Midbrain (tissue), 1 donor: ENCODE measurements around the gene WDR74.
"Not testable (repeated sequence)": the region's sequence is repeated elsewhere in the genome, so short reads cannot be mapped to it uniquely, and the experiment has no call there.

ENCODE experiments used
- DNase-seq: peaks from one replicate; lab custom pipeline; 2025; lab: John Stamatoyannopoulos, UW

The WDR74 gene

DNA sequence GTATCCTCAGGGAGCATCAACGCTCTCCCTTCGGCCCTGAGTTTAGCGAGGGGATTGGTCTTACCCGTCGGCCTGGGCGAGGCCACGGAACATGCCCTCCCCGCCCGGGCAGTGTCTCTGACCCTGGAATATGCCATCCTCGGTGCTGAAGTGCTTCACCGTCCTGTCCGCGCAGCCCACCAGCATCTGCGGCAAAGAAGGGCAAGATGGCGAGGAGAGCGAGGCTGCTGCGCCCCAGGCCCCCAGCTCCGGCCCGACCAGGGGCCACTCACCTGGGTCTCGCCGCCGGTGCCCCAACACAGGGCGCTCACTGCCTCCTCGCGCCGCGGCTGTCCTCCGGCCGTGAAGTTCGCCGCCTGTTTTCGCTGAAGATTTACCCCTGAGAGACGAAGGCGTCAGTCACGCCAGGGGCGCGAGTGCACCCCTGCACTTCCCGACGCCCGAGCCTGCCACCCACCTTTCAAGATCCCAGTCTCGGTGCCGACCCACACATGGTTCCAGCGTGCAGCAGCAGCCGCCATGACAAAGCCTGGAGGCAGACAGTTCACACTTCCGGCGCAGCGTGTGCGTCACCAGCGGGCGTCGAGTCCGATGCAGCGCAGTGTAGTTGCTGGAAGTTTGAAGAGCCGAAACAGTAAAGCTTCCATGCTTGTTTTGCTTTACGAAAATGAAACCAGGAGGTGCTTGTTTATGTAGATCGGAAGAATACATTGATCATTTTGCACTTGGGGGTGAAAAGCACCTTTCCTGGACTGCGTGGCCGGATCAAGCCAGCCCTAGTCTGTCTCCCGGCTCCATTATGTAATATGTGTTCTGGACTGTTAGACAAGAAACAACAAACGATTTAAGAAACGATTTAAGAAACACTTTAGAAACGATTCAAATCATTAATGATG, at the start of gene WDR74:
TSS of gene WDR74 (minus strand) at position 541 of the 896 bp plus-strand sequence. CDS start at position 521, 20 bp downstream.
- peak; percentile 97 for DNase-seq

DNA sequence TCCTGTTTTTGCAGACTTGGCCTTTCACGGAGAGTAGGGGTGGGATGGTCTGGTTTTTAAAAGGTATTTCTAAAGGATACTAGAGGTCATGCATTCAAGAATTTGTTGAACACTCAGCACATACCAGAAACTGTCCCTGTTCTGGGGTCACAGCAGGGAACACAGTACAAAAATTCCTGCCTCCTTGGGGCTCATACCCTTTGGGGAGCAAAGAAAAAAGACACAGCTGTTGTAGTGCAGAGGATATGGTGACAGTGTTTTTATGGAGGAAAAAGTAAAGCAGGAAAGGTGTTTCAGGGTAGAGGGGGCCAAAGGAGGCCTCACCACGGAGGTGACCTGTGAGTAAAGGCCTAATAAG, 49.7 kb upstream of the WDR74 start:
- DNase-seq, result no peak

GRCh38 chr11:62888406-62888805, 49.0 kb upstream of the WDR74 start:
- DNase-seq, result no peak

GRCh38 chr11:62885137-62885750, 45.9 kb upstream of the WDR74 start:
- no peak for DNase-seq

- DNase-seq, result peak; percentile 39
These were observed 44.3 kb upstream of the WDR74 start for GRCh38 chr11:62883673-62884072.

GRCh38 chr11:62882788-62883501, 43.6 kb upstream of the WDR74 start:
- no peak for DNase-seq

DNA sequence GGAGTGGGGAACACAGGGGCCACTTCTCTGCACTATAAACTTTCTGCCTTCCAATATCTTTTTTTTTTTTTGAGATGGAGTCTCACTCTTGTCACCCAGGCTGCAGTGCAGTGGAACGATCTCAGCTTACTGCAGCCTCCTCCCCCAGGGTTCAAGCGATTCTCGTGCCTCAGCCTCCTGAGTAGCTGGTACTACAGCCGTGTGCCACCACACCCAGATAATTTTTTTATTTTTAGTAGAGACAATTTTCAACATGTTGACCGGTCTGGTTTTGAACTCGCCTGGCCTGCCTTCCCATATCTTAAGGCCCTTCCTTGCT, 43.0 kb upstream of the WDR74 start:
- DNase-seq, result no peak

DNA sequence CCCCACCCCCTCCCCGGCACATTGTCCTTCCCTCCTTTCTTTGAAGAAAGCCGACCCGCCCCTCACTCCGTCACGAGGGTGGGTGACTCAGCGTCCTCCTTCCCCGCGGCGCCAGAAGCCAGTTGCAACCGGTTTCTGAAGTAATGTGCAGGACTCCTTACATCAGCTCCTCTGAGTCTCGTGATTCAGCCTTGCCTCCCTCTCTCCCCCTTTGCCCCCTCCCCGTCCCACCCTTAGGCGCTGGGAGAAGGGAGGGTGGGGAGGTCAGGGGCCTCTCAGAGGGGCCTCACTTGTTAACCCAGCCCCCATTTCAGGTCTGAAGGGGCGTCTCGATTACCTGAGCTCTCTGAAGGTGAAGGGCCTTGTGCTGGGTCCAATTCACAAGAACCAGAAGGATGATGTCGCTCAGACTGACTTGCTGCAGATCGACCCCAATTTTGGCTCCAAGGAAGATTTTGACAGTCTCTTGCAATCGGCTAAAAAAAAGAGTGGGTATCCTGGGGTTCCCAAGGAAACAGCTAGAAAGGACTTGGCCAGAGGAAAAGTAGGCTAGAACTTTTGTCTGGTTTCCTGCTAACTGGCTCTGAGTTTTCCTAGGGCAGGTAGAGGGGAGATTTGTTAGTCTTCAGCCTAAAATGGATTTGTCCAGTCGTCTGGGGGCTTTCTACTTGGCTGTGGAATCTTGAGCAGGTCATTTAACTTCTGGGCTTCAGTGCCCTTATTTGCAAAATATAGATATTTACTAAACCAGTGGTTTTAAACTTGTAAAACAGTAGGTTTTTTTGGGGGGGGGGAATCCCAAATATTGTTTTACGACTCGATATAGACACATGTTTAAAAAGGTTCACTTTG, 42.4 kb upstream of the WDR74 start:
- DNase-seq, result peak; percentile 85

DNA sequence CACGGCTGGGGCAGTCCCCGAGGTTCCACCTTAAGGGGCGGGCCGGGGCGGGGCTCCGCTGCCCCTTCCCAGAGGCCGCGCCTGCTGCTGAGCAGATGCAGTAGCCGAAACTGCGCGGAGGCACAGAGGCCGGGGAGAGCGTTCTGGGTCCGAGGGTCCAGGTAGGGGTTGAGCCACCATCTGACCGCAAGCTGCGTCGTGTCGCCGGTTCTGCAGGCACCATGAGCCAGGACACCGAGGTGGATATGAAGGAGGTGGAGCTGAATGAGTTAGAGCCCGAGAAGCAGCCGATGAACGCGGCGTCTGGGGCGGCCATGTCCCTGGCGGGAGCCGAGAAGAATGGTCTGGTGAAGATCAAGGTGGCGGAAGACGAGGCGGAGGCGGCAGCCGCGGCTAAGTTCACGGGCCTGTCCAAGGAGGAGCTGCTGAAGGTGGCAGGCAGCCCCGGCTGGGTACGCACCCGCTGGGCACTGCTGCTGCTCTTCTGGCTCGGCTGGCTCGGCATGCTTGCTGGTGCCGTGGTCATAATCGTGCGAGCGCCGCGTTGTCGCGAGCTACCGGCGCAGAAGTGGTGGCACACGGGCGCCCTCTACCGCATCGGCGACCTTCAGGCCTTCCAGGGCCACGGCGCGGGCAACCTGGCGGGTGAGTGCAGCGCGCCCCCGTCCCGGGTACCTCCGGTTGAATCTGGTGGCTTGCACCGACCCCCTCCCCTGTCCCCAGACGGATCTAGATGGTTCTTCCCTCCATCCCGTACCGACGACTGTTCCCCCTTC, 41.6 kb upstream of the WDR74 start, which contains the start of gene SLC3A2:
TSS of gene SLC3A2 (plus strand) at position 94 of the 776 bp plus-strand sequence. CDS start at position 222, 128 bp downstream.
- peak; percentile 91 for DNase-seq

GRCh38 chr11:62880231-62880802, 40.9 kb upstream of the WDR74 start:
- DNase-seq, result no peak

- DNase-seq, result peak; percentile 59
These were observed 40.0 kb upstream of the WDR74 start for GRCh38 chr11:62879235-62879978.

- no peak for DNase-seq
These were observed 37.3 kb upstream of the WDR74 start for GRCh38 chr11:62876712-62877111.

GRCh38 chr11:62875698-62876478, 36.5 kb upstream of the WDR74 start:
- no peak for DNase-seq

DNA sequence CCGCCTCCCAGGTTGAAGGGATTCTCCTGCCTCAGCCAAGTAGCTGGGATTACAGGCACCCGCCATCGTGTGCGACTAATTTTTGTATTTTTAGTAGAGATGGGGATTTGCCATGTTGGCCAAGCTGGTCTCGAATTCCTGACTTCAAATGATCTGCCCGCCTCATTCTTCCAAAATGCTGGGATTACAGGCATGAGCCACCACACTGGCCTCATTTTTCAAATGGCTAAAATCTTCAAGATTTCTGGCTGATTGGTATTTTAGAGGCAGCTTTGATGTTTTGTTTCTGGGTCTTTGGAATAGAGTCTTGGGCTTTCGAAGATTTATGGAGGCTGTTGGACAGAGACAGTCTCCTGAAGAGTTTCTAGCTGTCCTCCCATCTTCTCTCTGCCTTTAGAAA, 35.5 kb upstream of the WDR74 start:
- DNase-seq, result no peak

GRCh38 chr11:62865635-62866034, 26.2 kb upstream of the WDR74 start:
- no peak for DNase-seq

GRCh38 chr11:62863687-62864335, 24.4 kb upstream of the WDR74 start:
- DNase-seq, result no peak

GRCh38 chr11:62861564-62862192, 22.3 kb upstream of the WDR74 start:
- DNase-seq, result not testable (repeated sequence)
